Adrenal gland (tissue), 12 donors: ENCODE measurements around the gene RHEB. TPM values are rescaled to one million over a fixed set of nuclear protein-coding genes. Genes with fewer than 3 reads are reported as not detected.

Source experiments
- DNase-seq, 7 donors: peaks; one replicate each; pipeline ENCODE4 v3.0.0-alpha.2; 2019 to 2020
- H3K27ac ChIP-seq, 5 donors: fragments of 200-600 bp; sonication (generic) in 4 of 5; 1 replicate in 3 of 5; 2 replicates in 2 of 5; pipeline versions ENCODE4 v1.5.1 to v1.8.0; 2016 to 2020; ENCODE audit warnings: mild to moderate bottlenecking in 1 of 5
- H3K27me3 ChIP-seq: fragments of 200-600 bp; 2 replicates; pipeline ENCODE4 v1.8.0; 2021
- H3K36me3 ChIP-seq, 2 donors: fragments of 200-600 bp; replicated peaks in 1 of 2; 1 replicate in 1 of 2; 2 replicates in 1 of 2; pipeline versions ENCODE4 v1.5.1 to v1.8.0; 2018 to 2022
- H3K4me1 ChIP-seq, 2 donors: fragments of 200-600 bp; replicated peaks in 1 of 2; 1 replicate in 1 of 2; 2 replicates in 1 of 2; pipeline versions ENCODE4 v1.5.1 to v1.8.0; 2018 to 2021
- H3K4me3 ChIP-seq, 4 donors: fragments of 200-600 bp; sonication (generic) in 3 of 4; one replicate each; pipeline ENCODE4 v1.5.1; 2016 to 2018
- H3K9me3 ChIP-seq, 3 donors: fragments of 200-600 bp; sonication (generic) in 1 of 3; replicated peaks in 1 of 3; 1 replicate in 2 of 3; 2 replicates in 1 of 3; pipeline versions ENCODE4 v1.5.1 to v1.8.0; 2016 to 2021
- POLR2A ChIP-seq, 2 donors: fragments of 450-650 bp; IDR thresholded peaks; one replicate each; pipeline ENCODE4 v1.6.1; 2017; ENCODE audit warnings: antibody characterized with exemption in 2 of 2, mild to moderate bottlenecking in 2 of 2, moderate library complexity in 1 of 2
- WGBS, 4 donors: extraction: QIAGEN DNeasy Blood & Tissue Kit in 2 of 4; methylation state at CpG; one replicate each; pipeline versions ENCODE4 v1.1.5 to v1.1.7; 2013 to 2017; 5-methylcytosine and 5-hydroxymethylcytosine counted together
- intact Hi-C, 2 donors: fragments of 100-400 bp; cut with DNase I; formaldehyde crosslinking; loops; one replicate each; pipeline versions ENCODE4 v1.14.1 to v1.15.0; 2022 to 2023
- polyA plus RNA-seq, 3 donors: library from polyadenylated mRNA; stranded (reverse); fragments of 200-250 nt in 2 of 3; fragments of 350-450 nt in 1 of 3; fragmentation: Illumina TruSeq in 1 of 3; extraction: RNeasy Lipid Tissue Mini Kit (QIAGEN cat#74804) in 1 of 3; gene quantifications; one replicate each; pipeline ENCODE4 v1.2.3, GENCODE V29; 2013 to 2014
- total RNA-seq, 9 donors: library from RNA; depleted of rRNA in 4 of 9; stranded (reverse); fragments of >200 nt in 4 of 9; fragments of 120-200 nt in 1 of 9; fragmentation: NEBNext Ultra II Directional in 1 of 9; extraction: Animal tissue kit (Norgen Biotek cat#: 25700) in 1 of 9; gene quantifications; one replicate each; pipeline versions ENCODE4 v1.1.0 to v1.2.4, GENCODE V29; 2013 to 2023
- TF ChIP-seq, protein P1 (sequence below), 6 experiments: fragments of 450-650 bp in 4 of 6; fragments of 200-600 bp in 2 of 6; sonication (generic) in 1 of 6; IDR thresholded peaks; 1 replicate in 5 of 6; 2 replicates in 1 of 6; pipeline versions ENCODE4 v1.5.1 to v1.8.0; 2016 to 2021; ENCODE audit warnings: antibody characterized with exemption in 6 of 6, mild to moderate bottlenecking in 2 of 6, moderate library complexity in 1 of 6
- donor health status: healthy with polysubstance abuse.
- donor health status: Bipolar disorder and iron deficiency.
- donor health status: DM: yes; HTN: yes; CAD: no.
- donor health status: DM: no; HTN: no; CAD: no.
- donor health status: DM: no; HTN: no; CAD: no.
- donor health status: DM: yes; HTN: yes; CAD: no.

Gene RHEB
- total and polyA plus RNA-seq, 12 donors = 66.3 to 309 (median 127) TPM

DNA sequence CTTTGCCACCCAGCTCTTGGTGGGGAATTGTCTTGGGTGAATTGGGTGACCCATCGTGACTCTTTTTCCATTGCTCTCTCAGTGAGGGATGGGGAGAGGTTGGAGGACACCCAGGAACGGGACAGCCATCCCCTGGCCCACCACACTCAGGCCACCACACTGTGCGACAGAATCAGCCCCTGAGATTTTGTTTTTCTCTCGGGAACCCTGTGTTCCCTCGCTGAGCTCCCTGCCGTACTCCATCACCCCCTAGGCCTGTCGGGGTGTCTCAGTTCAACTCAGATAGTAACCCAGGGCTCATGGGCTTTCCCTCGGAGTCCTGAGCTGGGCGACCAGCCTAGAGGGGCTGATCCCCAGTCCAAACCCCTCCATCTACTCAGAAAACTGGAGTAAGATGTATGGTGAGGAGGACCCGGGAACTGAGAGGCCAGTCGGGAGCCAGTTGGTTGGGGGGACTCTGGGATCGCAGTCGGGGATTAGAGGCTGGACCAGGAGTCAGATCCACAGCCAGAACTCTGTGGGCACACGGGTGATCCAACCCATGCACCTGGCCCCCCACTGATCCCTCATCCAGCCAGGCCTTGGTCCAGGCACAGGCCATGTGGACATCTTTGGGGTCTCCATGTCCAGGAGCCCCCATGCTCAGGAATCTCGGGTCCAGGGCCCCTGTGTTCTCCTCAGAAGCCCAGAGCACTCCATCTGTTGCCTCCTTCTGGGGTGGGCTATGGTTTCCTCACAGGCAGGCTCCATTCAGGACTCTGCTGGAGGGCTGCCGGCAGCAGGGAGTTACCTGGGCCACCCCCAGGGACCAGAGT, 89.1 kb downstream of the RHEB start:
- no peaks in the 10 kb centered on the region for H3K27me3 ChIP-seq
- intact Hi-C loops = no loop called here
- no peak overlapping the region for H3K4me3 ChIP-seq
- H3K27ac ChIP-seq = no peak overlapping the region
- no peaks in the 10 kb centered on the region for H3K9me3 ChIP-seq
- peaks cover 0 to 16% of the 10 kb centered on the region in 2 donors for H3K4me1 ChIP-seq
- no peak for DNase-seq
- H3K36me3 ChIP-seq = no peaks in the 10 kb centered on the region
- TF ChIP-seq, protein P1, sequence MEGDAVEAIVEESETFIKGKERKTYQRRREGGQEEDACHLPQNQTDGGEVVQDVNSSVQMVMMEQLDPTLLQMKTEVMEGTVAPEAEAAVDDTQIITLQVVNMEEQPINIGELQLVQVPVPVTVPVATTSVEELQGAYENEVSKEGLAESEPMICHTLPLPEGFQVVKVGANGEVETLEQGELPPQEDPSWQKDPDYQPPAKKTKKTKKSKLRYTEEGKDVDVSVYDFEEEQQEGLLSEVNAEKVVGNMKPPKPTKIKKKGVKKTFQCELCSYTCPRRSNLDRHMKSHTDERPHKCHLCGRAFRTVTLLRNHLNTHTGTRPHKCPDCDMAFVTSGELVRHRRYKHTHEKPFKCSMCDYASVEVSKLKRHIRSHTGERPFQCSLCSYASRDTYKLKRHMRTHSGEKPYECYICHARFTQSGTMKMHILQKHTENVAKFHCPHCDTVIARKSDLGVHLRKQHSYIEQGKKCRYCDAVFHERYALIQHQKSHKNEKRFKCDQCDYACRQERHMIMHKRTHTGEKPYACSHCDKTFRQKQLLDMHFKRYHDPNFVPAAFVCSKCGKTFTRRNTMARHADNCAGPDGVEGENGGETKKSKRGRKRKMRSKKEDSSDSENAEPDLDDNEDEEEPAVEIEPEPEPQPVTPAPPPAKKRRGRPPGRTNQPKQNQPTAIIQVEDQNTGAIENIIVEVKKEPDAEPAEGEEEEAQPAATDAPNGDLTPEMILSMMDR (IDR thresholded peaks at IDR 0.05) = no peak
- no peak for TF ChIP-seq POLR2A (IDR thresholded peaks at IDR 0.05)
- 86 to 92% (median 91%) methylated on average over 14 to 16 of the region's 16 CpGs for WGBS, 4 donors

DNA sequence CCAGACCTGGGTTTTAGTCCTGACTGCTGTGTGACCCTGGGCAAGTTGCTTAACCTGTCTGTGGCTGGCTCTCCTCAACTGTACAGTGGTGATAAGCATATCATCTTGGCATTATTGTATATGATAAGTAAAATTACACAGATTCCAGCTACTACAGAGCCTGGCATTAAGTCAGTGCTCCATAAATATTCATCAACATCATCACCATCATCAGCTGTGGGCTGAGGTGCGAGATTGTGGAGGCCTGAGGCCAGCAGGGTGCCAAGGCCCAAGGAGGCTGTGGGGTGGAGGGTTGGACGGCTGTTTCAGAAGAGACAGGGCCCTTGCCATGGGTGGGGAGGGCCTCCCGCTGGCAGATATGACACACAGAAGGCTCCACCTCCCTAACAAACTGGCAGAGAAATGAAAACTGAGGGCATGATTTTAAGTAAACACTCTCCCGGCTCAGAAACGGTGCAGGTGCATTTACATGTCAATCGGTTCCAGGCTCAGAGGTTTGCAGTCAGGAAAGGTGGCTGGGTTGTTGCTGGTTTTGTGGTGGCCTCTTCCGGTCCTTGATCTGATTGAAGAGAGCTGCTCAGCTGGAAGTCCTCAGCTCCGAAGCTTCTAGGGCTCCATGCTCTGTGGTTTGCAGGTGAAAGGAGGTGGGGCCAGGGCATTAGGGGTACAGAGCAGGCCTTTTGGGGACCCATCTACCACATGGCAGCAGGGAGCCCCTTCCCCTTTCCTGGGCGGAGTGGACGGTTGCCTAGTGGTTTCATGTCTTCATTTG, 89.9 kb downstream of the RHEB start:
- H3K27ac ChIP-seq = peak overlapping the region in 2 of 5 donors; percentile 68 to 88
- no peak for DNase-seq
- TF ChIP-seq POLR2A (IDR thresholded peaks at IDR 0.05) = no peak
- TF ChIP-seq, protein P1 (IDR thresholded peaks at IDR 0.05) = no peak

DNA sequence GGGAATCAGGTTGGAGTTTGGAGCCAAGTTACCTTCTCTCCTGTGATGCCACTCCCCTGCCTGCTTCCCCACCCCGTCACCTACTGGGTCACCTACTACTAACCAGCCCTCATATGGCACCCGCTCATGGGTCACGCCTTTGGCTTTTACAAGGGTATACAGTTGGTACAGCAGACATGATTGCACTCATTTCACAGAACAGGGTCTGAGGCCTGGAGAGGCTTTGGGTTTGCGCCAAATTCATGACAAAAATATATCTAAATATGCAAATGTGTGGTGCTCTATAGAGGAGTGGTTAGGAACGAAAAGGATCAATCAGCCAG, 90.5 kb downstream of the RHEB start:
- intact Hi-C loops = no loop called here
- TF ChIP-seq, protein P1 (IDR thresholded peaks at IDR 0.05) = no peak
- no peak for TF ChIP-seq POLR2A (IDR thresholded peaks at IDR 0.05)
- H3K4me1 ChIP-seq = peaks cover 0 to 16% of the 10 kb centered on the region in 2 donors
- peak overlapping the region in 2 of 5 donors; percentile 68 to 88 for H3K27ac ChIP-seq
- H3K9me3 ChIP-seq = no peaks in the 10 kb centered on the region
- no peak for DNase-seq
- no peaks in the 10 kb centered on the region for H3K27me3 ChIP-seq
- H3K4me3 ChIP-seq = no peak overlapping the region
- no peaks in the 10 kb centered on the region for H3K36me3 ChIP-seq
- 76 to 95% (median 93%) methylated on average over 5 of the region's 5 CpGs for WGBS, 4 donors

More for the DNA sequence above, 89.9 kb downstream of the RHEB start:
- Histone ChIP-seq H3K4me3 (no peak overlapping the region), H3K4me1 (peaks cover 0 to 16% of the 10 kb centered on the region in 2 donors), H3K36me3 (no peaks in the 10 kb centered on the region), H3K27me3 (no peaks in the 10 kb centered on the region), H3K9me3 (no peaks in the 10 kb centered on the region)
- intact Hi-C loops = no loop called here
- 61 to 79% (median 72%) methylated on average over 9 to 10 of the region's 10 CpGs for whole genome bisulfite sequencing, 4 donors
